Nephron progenitor cell (in vitro differentiated cells): ENCODE results near the gene TMEM178B.

Experiments
- DNase-seq: peaks from one replicate; pipeline ENCODE4 v3.0.0; 2021
- H3K27ac Mint-ChIP-seq: 2 replicates; pipeline ENCODE4 v1.8.0; 2021; ENCODE audit warnings: mild to moderate bottlenecking, moderate library complexity, mixed read lengths
- H3K27me3 Mint-ChIP-seq: 2 replicates; pipeline ENCODE4 v1.8.0; 2021; ENCODE audit warnings: mild to moderate bottlenecking, low read depth, mixed read lengths; ENCODE audit not compliant: poor library complexity
- H3K36me3 Mint-ChIP-seq: 2 replicates; pipeline ENCODE4 v1.8.0; 2021; ENCODE audit warnings: low read depth, mixed read lengths
- H3K4me1 Mint-ChIP-seq: 2 replicates; pipeline ENCODE4 v1.8.0; 2021; ENCODE audit warnings: mixed read lengths
- H3K4me3 Mint-ChIP-seq: 2 replicates; pipeline ENCODE4 v1.8.0; 2021; ENCODE audit warnings: mild to moderate bottlenecking, moderate library complexity, mixed read lengths
- H3K9me3 Mint-ChIP-seq: 2 replicates; pipeline ENCODE4 v1.8.0; 2021; ENCODE audit warnings: mild to moderate bottlenecking, moderate library complexity, mixed read lengths
- TF ChIP-seq, protein P1 (sequence below): fragments of 200-600 bp; sonication (generic); IDR thresholded peaks from 2 replicates; pipeline ENCODE4 v1.5.0; 2021; ENCODE audit warnings: antibody characterized with exemption

Gene TMEM178B

DNA sequence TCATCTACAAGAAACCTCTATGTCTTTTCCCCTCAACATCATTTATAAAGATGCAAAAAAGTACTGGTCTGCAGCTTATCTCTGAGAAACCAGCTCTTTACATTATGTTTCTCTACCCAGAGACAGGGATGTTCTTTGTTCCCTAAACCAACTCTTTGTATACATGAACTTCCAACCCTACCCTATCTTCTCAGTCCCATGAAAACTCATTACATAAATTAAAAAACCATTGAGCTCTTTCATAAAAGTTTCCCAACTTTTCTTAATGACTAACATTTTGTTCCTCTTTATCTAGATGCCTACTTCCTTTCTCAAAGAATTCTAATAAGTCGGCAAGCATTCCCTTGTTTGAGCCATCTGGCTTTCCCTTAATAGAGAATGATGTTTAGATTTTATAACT, 284.5 kb downstream of the TMEM178B start:
- Mint-ChIP-seq H3K9me3 (no peaks in the 10 kb centered on the region), H3K27me3 (peaks cover 6% of the 10 kb centered on the region), H3K4me1 (peaks cover 29% of the 10 kb centered on the region), H3K27ac (no peak overlapping the region), H3K4me3 (no peak overlapping the region), H3K36me3 (no peaks in the 10 kb centered on the region)
- DNase-seq = no peak
- TF ChIP-seq, protein P1, sequence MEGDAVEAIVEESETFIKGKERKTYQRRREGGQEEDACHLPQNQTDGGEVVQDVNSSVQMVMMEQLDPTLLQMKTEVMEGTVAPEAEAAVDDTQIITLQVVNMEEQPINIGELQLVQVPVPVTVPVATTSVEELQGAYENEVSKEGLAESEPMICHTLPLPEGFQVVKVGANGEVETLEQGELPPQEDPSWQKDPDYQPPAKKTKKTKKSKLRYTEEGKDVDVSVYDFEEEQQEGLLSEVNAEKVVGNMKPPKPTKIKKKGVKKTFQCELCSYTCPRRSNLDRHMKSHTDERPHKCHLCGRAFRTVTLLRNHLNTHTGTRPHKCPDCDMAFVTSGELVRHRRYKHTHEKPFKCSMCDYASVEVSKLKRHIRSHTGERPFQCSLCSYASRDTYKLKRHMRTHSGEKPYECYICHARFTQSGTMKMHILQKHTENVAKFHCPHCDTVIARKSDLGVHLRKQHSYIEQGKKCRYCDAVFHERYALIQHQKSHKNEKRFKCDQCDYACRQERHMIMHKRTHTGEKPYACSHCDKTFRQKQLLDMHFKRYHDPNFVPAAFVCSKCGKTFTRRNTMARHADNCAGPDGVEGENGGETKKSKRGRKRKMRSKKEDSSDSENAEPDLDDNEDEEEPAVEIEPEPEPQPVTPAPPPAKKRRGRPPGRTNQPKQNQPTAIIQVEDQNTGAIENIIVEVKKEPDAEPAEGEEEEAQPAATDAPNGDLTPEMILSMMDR = no peak

DNA sequence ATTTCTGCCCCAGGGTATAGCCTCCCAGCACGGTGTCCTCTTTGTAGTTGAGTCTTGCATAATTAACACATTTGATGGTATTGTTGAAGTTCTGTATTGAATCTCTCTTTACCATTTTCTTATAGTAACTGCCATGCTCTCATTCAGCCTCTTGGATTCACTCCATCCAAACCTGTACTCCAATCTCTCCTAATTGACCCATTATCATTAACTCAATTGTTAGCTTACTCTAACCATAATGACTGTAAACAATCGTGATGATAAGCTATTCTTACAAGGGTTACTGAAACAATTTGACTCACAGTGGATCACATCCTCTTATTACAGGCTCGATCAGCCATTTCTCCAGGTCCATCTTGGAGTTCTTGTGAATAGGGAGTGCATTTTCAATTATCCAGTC, 285.4 kb downstream of the TMEM178B start:
- H3K4me3 Mint-ChIP-seq = no peak overlapping the region
- no peak for DNase-seq
- no peak overlapping the region for H3K27ac Mint-ChIP-seq
- peaks cover 6% of the 10 kb centered on the region for H3K27me3 Mint-ChIP-seq
- TF ChIP-seq, protein P1 = no peak
- H3K9me3 Mint-ChIP-seq = no peaks in the 10 kb centered on the region
- H3K4me1 Mint-ChIP-seq = peaks cover 29% of the 10 kb centered on the region
- no peaks in the 10 kb centered on the region for H3K36me3 Mint-ChIP-seq

- no peak overlapping the region for H3K4me3 Mint-ChIP-seq
- TF ChIP-seq, protein P1 = no peak
- no peaks in the 10 kb centered on the region for H3K9me3 Mint-ChIP-seq
- H3K4me1 Mint-ChIP-seq = peaks cover 24% of the 10 kb centered on the region
- no peak overlapping the region for H3K27ac Mint-ChIP-seq
- DNase-seq = no peak
- peaks cover 6% of the 10 kb centered on the region for H3K27me3 Mint-ChIP-seq
- H3K36me3 Mint-ChIP-seq = no peaks in the 10 kb centered on the region
These were observed 286.0 kb downstream of the TMEM178B start for GRCh38 chr7:141359740-141360415.

DNA sequence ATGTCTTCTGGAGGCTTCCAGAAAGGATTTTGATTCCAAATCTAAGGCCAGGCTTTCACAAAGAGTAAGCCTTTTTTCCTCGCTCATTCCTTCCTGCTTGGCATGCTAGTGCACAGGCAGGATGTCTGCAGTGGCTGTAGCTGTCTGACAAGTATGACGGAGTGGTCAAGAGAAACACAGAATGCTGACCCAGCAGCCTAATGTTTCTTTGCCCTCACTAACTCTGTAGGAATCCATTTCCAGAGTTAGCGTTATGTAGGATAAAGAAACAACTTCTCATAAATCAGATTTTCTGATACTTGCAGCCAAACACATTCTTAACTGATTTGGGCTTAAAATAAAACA, 286.5 kb downstream of the TMEM178B start:
- Mint-ChIP-seq H3K27me3 (peaks cover 9% of the 10 kb centered on the region), H3K9me3 (no peaks in the 10 kb centered on the region), H3K36me3 (no peaks in the 10 kb centered on the region), H3K27ac (no peak overlapping the region), H3K4me1 (peaks cover 25% of the 10 kb centered on the region), H3K4me3 (no peak overlapping the region)
- DNase-seq = no peak
- TF ChIP-seq, protein P1 = no peak

DNA sequence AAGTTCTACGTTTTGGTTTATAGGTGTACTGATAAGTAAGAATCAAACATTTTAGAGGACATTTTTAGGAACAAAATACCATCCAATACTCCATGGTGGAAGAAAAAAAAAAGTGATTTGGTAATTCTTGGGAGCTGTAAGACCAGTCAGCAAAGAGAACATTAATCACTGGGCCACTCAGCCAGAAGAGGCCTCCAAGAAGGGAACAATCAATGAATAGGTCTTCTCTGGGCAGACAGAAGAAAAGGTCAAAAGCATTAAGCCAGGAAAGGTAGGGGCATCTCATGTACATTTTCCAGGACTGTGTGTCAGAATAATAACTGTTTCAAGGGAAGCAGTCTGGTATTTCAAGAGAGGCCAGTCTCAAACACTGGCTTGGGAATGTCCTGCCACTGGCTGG, 286.9 kb downstream of the TMEM178B start:
- peaks cover 29% of the 10 kb centered on the region for H3K4me1 Mint-ChIP-seq
- no peak overlapping the region for H3K27ac Mint-ChIP-seq
- TF ChIP-seq, protein P1 = no peak
- peaks cover 13% of the 10 kb centered on the region for H3K27me3 Mint-ChIP-seq
- no peaks in the 10 kb centered on the region for H3K36me3 Mint-ChIP-seq
- no peak overlapping the region for H3K4me3 Mint-ChIP-seq
- no peaks in the 10 kb centered on the region for H3K9me3 Mint-ChIP-seq
- no peak for DNase-seq

DNA sequence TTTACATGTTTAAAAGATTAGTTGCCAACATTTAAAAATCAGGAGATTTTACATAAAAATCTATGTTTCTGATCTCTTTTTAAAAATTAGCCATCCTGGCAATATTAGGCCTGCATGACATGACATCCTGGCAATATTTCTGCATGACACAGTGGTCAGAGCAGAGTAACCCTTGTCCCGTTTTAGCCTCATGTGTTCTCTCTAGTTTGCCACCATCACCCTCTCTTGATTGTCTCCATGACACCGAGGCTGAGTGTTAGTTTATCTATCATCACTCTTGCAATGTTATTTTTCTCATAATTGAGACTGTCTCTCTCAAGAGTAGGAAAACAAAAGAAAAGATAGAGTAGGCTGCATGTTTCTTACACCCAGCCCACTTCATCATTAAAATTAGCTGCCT, 287.6 kb downstream of the TMEM178B start:
- Mint-ChIP-seq H3K36me3 (no peaks in the 10 kb centered on the region), H3K4me3 (no peak overlapping the region), H3K9me3 (no peaks in the 10 kb centered on the region), H3K27me3 (peaks cover 13% of the 10 kb centered on the region), H3K27ac (peak overlapping the region; percentile 5), H3K4me1 (peaks cover 36% of the 10 kb centered on the region)
- TF ChIP-seq, protein P1 = no peak
- no peak for DNase-seq
